Neural cell (in vitro differentiated cells): ENCODE results near the gene RALGDS. TPM values are rescaled to one million over a fixed set of nuclear protein-coding genes. Genes with fewer than 3 reads are reported as not detected.

Source experiments
- H2AFZ ChIP-seq: fragments of 200-600, 300-800 bp; sonication (generic), shearing (Covaris generic); 2 replicates; pipeline ENCODE4 v1.6.0; 2014; ENCODE audit warnings: low read depth, mild to moderate bottlenecking, antibody characterized with exemption, low read length, moderate library complexity
- H3F3A ChIP-seq: fragments of 200-600 bp; shearing (Covaris generic); 2 replicates; pipeline ENCODE4 v1.6.1; 2016; ENCODE audit warnings: mild to moderate bottlenecking, moderate library complexity, mixed read lengths, antibody characterized with exemption, low read length; ENCODE audit not compliant: insufficient read depth, poor library complexity, severe bottlenecking
- H3K27ac ChIP-seq: fragments of 200-600, 300-800 bp; sonication (generic), shearing (Covaris generic); 2 replicates; pipeline ENCODE4 v1.5.1; 2014; ENCODE audit warnings: mild to moderate bottlenecking, low read length, moderate library complexity
- H3K27me3 ChIP-seq: fragments of 300-800, 200-600 bp; sonication (generic), shearing (Covaris generic); 2 replicates; pipeline ENCODE4 v1.6.0; 2014; ENCODE audit warnings: mild to moderate bottlenecking, low read depth, low read length, moderate library complexity; ENCODE audit not compliant: insufficient read depth
- H3K36me3 ChIP-seq: fragments of 300-800, 200-600 bp; sonication (generic), shearing (Covaris generic); 2 replicates; pipeline ENCODE4 v1.5.1; 2014; ENCODE audit warnings: mild to moderate bottlenecking, antibody characterized with exemption, low read length, moderate library complexity; ENCODE audit not compliant: insufficient read depth
- H3K4me2 ChIP-seq: fragments of 300-800, 200-600 bp; sonication (generic), shearing (Covaris generic); 2 replicates; pipeline ENCODE4 v1.6.0; 2014; ENCODE audit warnings: mild to moderate bottlenecking, low read length
- H3K4me3 ChIP-seq: fragments of 300-800, 200-600 bp; sonication (generic), shearing (Covaris generic); 2 replicates; pipeline ENCODE4 v1.5.1; 2014; ENCODE audit warnings: mild to moderate bottlenecking, low read length, moderate library complexity
- H3K79me2 ChIP-seq: fragments of 200-600 bp; shearing (Covaris generic); replicated peaks from 2 replicates; pipeline ENCODE4 v1.6.0; 2014; ENCODE audit warnings: mild to moderate bottlenecking, low read length, moderate library complexity; ENCODE audit not compliant: insufficient read depth
- H3K9ac ChIP-seq: fragments of 300-800, 200-600 bp; sonication (generic), shearing (Covaris generic); 2 replicates; pipeline ENCODE4 v1.6.1; 2016; ENCODE audit warnings: mild to moderate bottlenecking, low read length, mixed read lengths
- H3K9me2 ChIP-seq: fragments of 200-600 bp; shearing (Covaris generic); 2 replicates; pipeline ENCODE4 v1.6.1; 2016; ENCODE audit warnings: mild to moderate bottlenecking, low read length, mixed read lengths; ENCODE audit not compliant: insufficient read depth
- H3K9me3 ChIP-seq: fragments of 200-600, 300-800 bp; sonication (generic), shearing (Covaris generic); 2 replicates; pipeline ENCODE4 v1.6.1; 2016; ENCODE audit warnings: mild to moderate bottlenecking, mixed run types, low read length, moderate library complexity, mixed read lengths
- H4K20me1 ChIP-seq: fragments of 200-600 bp; shearing (Covaris generic); 2 replicates; pipeline ENCODE4 v1.6.1; 2016; ENCODE audit warnings: mild to moderate bottlenecking, mixed run types; ENCODE audit not compliant: insufficient read depth
- EP300 ChIP-seq: fragments of 450-650 bp; conservative IDR thresholded peaks from 2 replicates; pipeline ENCODE4 v1.6.1; 2014; ENCODE audit warnings: antibody characterized with exemption, mild to moderate bottlenecking, moderate library complexity; ENCODE audit not compliant: poor library complexity, severe bottlenecking
- EZH2 ChIP-seq: fragments of 200-600, 300-800 bp; shearing (Covaris generic), sonication (generic); IDR thresholded peaks from 2 replicates; pipeline ENCODE4 v1.6.1; 2014; ENCODE audit warnings: antibody characterized with exemption, low read length, borderline replicate concordance, mild to moderate bottlenecking; ENCODE audit not compliant: insufficient read depth, poor library complexity, severe bottlenecking
- MXI1 ChIP-seq: fragments of 450-650 bp; conservative IDR thresholded peaks from 2 replicates; pipeline ENCODE4 v1.6.1; 2014; ENCODE audit warnings: antibody characterized with exemption, mild to moderate bottlenecking; ENCODE audit not compliant: poor library complexity, severe bottlenecking
- POLR2AphosphoS5 ChIP-seq: IDR thresholded peaks from 2 replicates; pipeline ENCODE4 v1.6.1; 2012
- RAD21 ChIP-seq: fragments of 450-650 bp; conservative IDR thresholded peaks from 2 replicates; pipeline ENCODE4 v1.6.1; 2014; ENCODE audit warnings: antibody characterized with exemption, mild to moderate bottlenecking, moderate library complexity
- REST ChIP-seq: IDR thresholded peaks from 2 replicates; pipeline ENCODE4 v1.6.1; 2012; ENCODE audit warnings: borderline replicate concordance
- SMC3 ChIP-seq: fragments of 450-650 bp; conservative IDR thresholded peaks from 2 replicates; pipeline ENCODE4 v1.6.1; 2014; ENCODE audit warnings: antibody characterized with exemption, mild to moderate bottlenecking, moderate library complexity; ENCODE audit not compliant: poor library complexity
- TAF1 ChIP-seq: IDR thresholded peaks from 2 replicates; pipeline ENCODE4 v1.6.1; 2012; ENCODE audit warnings: low read depth
- polyA plus RNA-seq: library from polyadenylated mRNA; depleted of rRNA; stranded (reverse); fragments of >200 nt; gene quantifications from 2 replicates; pipeline ENCODE4 v1.2.3, GENCODE V29; 2014
- TF ChIP-seq, protein P1 (sequence below): fragments of 450-650 bp; IDR thresholded peaks from 2 replicates; pipeline ENCODE4 v1.5.1; 2014; ENCODE audit warnings: antibody characterized with exemption, mild to moderate bottlenecking, moderate library complexity; ENCODE audit not compliant: poor library complexity, severe bottlenecking

The RALGDS gene
- polyA plus RNA-seq, 1 donor from 2014 or later: 174 TPM

DNA sequence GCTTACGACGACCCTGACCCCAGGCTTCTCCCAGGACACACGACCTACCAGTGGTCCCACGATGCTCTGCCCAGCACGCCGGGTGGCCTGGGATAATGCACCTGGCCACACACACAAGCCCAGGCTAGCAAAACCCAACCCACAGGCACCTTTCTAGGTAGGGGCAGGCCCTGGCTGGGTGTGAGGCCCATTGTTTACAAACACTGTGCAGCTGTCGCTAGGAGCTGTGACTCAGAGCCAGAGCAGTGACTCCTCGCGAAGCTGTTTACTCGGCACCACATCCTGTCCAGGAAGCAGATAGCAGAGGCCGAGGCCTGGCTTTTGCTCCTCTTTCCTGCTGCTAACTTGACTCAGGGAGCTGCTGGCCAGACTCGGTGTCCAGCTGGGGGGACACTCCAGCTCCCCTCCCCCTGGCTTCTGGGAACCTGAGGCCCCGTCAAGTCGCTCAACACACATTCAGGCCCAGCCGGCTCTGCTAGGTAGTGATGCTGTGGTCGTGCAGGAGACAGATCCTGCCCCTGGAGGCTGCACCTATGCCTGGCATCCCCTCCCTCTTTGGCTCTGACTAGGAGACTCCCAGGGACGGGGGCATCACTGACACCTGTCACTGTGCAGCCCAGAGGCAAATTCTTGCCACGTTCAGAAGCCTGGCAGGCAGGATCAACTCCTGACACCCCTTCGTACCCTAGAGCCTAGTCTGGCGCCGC is 12.8 kb upstream of the RALGDS start:
- no peaks in the 10 kb centered on the region for H3K9me2 ChIP-seq
- no peaks in the 10 kb centered on the region for H3K9me3 ChIP-seq
- H3K27ac ChIP-seq: peak overlapping the region; percentile 72
- H3K27me3 ChIP-seq: no peaks in the 10 kb centered on the region
- peaks cover 31% of the 10 kb centered on the region for H3K79me2 ChIP-seq
- no peak for TF ChIP-seq REST
- TF ChIP-seq, protein P1, sequence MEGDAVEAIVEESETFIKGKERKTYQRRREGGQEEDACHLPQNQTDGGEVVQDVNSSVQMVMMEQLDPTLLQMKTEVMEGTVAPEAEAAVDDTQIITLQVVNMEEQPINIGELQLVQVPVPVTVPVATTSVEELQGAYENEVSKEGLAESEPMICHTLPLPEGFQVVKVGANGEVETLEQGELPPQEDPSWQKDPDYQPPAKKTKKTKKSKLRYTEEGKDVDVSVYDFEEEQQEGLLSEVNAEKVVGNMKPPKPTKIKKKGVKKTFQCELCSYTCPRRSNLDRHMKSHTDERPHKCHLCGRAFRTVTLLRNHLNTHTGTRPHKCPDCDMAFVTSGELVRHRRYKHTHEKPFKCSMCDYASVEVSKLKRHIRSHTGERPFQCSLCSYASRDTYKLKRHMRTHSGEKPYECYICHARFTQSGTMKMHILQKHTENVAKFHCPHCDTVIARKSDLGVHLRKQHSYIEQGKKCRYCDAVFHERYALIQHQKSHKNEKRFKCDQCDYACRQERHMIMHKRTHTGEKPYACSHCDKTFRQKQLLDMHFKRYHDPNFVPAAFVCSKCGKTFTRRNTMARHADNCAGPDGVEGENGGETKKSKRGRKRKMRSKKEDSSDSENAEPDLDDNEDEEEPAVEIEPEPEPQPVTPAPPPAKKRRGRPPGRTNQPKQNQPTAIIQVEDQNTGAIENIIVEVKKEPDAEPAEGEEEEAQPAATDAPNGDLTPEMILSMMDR: no peak
- TF ChIP-seq RAD21: no peak
- no peak for TF ChIP-seq TAF1
- no peak for TF ChIP-seq EP300
- no peak for TF ChIP-seq SMC3
- TF ChIP-seq POLR2AphosphoS5: no peak
- no peak for TF ChIP-seq EZH2
- no peak for TF ChIP-seq MXI1
- H3K9ac ChIP-seq: peak overlapping the region; percentile 59
- H3K4me3 ChIP-seq: no peak overlapping the region
- peaks cover 10% of the 10 kb centered on the region for H4K20me1 ChIP-seq
- no peaks in the 10 kb centered on the region for H3F3A ChIP-seq
- no peaks in the 10 kb centered on the region for H3K36me3 ChIP-seq
- no peak overlapping the region for H2AFZ ChIP-seq
- H3K4me2 ChIP-seq: no peak overlapping the region

DNA sequence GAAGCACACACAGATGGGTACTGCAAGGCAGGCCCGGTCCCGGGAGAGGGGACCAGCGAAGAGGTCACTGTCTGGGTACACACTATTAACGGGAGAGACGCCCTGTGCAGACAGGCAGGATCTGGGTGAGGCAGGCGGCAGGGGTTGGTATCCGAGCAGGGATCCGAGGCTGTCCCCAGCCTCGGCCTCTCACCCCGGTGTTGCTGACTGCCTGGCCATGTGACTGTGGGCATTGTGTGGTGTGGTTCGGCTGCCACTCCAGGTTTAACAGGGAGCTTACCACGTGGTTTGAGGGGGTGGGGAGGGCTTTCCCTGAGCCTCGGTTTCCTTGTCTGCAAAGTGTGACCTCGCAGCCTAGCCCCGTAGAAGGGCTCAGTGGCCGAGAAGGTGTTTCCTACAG is 11.1 kb upstream of the RALGDS start:
- TF ChIP-seq EP300 (no peak), TAF1 (no peak), EZH2 (no peak), SMC3 (no peak), MXI1 (no peak), POLR2AphosphoS5 (no peak), REST (no peak), RAD21 (no peak)
- TF ChIP-seq, protein P1: no peak
- no peak overlapping the region for H3K27ac ChIP-seq
- H3K9ac ChIP-seq: no peak overlapping the region

More for the DNA sequence above, 11.1 kb upstream of the RALGDS start:
- Histone ChIP-seq H3K36me3 (no peaks in the 10 kb centered on the region), H2AFZ (no peak overlapping the region), H3K4me2 (no peak overlapping the region), H3K9me2 (no peaks in the 10 kb centered on the region), H3K9me3 (no peaks in the 10 kb centered on the region), H4K20me1 (peaks cover 15% of the 10 kb centered on the region), H3K4me3 (no peak overlapping the region), H3K27me3 (no peaks in the 10 kb centered on the region), H3F3A (no peaks in the 10 kb centered on the region), H3K79me2 (peaks cover 31% of the 10 kb centered on the region)
